DMS79 treated with DMSO at 0.1 percent for 48 hours (cell line): ENCODE measurements around the gene ZC3H10.
A peak's percentile ranks its signal among the peaks of the same experiment; 100 is the strongest.
"Not testable (repeated sequence)": the region's sequence is repeated elsewhere in the genome, so short reads cannot be mapped to it uniquely, and the experiment has no call there.

Experiments
- DNase-seq: peaks from one replicate; lab custom pipeline; 2025; lab: John Stamatoyannopoulos, UW

Gene ZC3H10

GRCh38 chr12:56154818-56155217, 36.8 kb downstream of the ZC3H10 start:
- no peak for DNase-seq

GRCh38 chr12:56155256-56155845, 37.3 kb downstream of the ZC3H10 start:
- no peak for DNase-seq

GRCh38 chr12:56156464-56157200, 38.6 kb downstream of the ZC3H10 start:
- not testable (repeated sequence) for DNase-seq

- DNase-seq = peak; percentile 76
Measured at GRCh38 chr12:56157201-56158028, 39.3 kb downstream of the ZC3H10 start.

GRCh38 chr12:56158029-56158925, 40.2 kb downstream of the ZC3H10 start, which contains the start of gene MYL6:
MYL6 (plus strand) TSS chr12:56158359; CDS start chr12:56158402, 43 bp downstream.
- peak; percentile 86 for DNase-seq

GRCh38 chr12:56158926-56159461, 40.9 kb downstream of the ZC3H10 start:
- peak; percentile 17 for DNase-seq

GRCh38 chr12:56159482-56160192, 41.6 kb downstream of the ZC3H10 start:
- DNase-seq = no peak

- DNase-seq = no peak
Measured at GRCh38 chr12:56160193-56160763, 42.2 kb downstream of the ZC3H10 start.

- DNase-seq = no peak
Measured at GRCh38 chr12:56160894-56161689, 43.0 kb downstream of the ZC3H10 start.

- no peak for DNase-seq
Measured at GRCh38 chr12:56161690-56162351, 43.8 kb downstream of the ZC3H10 start.

GRCh38 chr12:56162468-56163290, 44.6 kb downstream of the ZC3H10 start:
- no peak for DNase-seq

GRCh38 chr12:56163533-56164344, 45.7 kb downstream of the ZC3H10 start:
- no peak for DNase-seq

- no peak for DNase-seq
Measured at GRCh38 chr12:56164345-56164729, 46.3 kb downstream of the ZC3H10 start.

GRCh38 chr12:56165369-56165768, 47.3 kb downstream of the ZC3H10 start:
- no peak for DNase-seq

- no peak for DNase-seq
Measured at GRCh38 chr12:56169229-56169759, 51.2 kb downstream of the ZC3H10 start.

GRCh38 chr12:56172839-56173238, 54.8 kb downstream of the ZC3H10 start:
- no peak for DNase-seq
